SKM-1 (cell line): ENCODE data around the gene GPC3.

ENCODE experiments used
- DNase-seq: peaks from one replicate; lab custom pipeline; 2025; ENCODE audit not compliant: unreplicated experiment; lab: John Stamatoyannopoulos, UW

GPC3 gene

GRCh38 chrX:133611676-133612075, 373.7 kb downstream of the GPC3 start:
- DNase-seq = no peak

- DNase-seq = no peak
These were observed 375.3 kb downstream of the GPC3 start for GRCh38 chrX:133610056-133610455.

- DNase-seq = no peak
These were observed 376.2 kb downstream of the GPC3 start for GRCh38 chrX:133609166-133609565.

GRCh38 chrX:133608406-133608805, 377.0 kb downstream of the GPC3 start:
- DNase-seq = no peak

- DNase-seq = no peak
These were observed 377.7 kb downstream of the GPC3 start for GRCh38 chrX:133607419-133608348.

- DNase-seq = no peak
These were observed 378.4 kb downstream of the GPC3 start for GRCh38 chrX:133606990-133607389.

GRCh38 chrX:133604801-133605200, 380.6 kb downstream of the GPC3 start:
- no peak for DNase-seq

GRCh38 chrX:133602881-133603280, 382.5 kb downstream of the GPC3 start:
- no peak for DNase-seq

- no peak for DNase-seq
These were observed 384.3 kb downstream of the GPC3 start for GRCh38 chrX:133601116-133601515.

- no peak for DNase-seq
These were observed 384.9 kb downstream of the GPC3 start for GRCh38 chrX:133600536-133600935.

- DNase-seq = no peak
These were observed 386.6 kb downstream of the GPC3 start for GRCh38 chrX:133598601-133599335.

- no peak for DNase-seq
These were observed 391.2 kb downstream of the GPC3 start for GRCh38 chrX:133594156-133594555.

GRCh38 chrX:133593531-133593930, 391.9 kb downstream of the GPC3 start:
- no peak for DNase-seq

- no peak for DNase-seq
These were observed 394.5 kb downstream of the GPC3 start for GRCh38 chrX:133590703-133591505.

- DNase-seq = no peak
These were observed 396.6 kb downstream of the GPC3 start for GRCh38 chrX:133588827-133589226.

- DNase-seq = no peak
These were observed 397.6 kb downstream of the GPC3 start for GRCh38 chrX:133587818-133588217.

- no peak for DNase-seq
These were observed 398.3 kb downstream of the GPC3 start for GRCh38 chrX:133587071-133587470.

GRCh38 chrX:133586443-133586842, 399.0 kb downstream of the GPC3 start:
- no peak for DNase-seq

- no peak for DNase-seq
These were observed 401.6 kb downstream of the GPC3 start for GRCh38 chrX:133583825-133584224.

GRCh38 chrX:133580625-133581024, 404.8 kb downstream of the GPC3 start:
- no peak for DNase-seq

GRCh38 chrX:133579631-133580030, 405.8 kb downstream of the GPC3 start:
- DNase-seq = no peak
